Measurements from ENCODE around the gene ZNF362.
A peak's percentile ranks its signal among the peaks of the same experiment; 100 is the strongest.

The ZNF362 gene

GRCh38 chr1:33344896-33345560, 88.7 kb downstream of the ZNF362 start:
- no peak for DNase-seq (ENCODE audit: low read depth)

GRCh38 chr1:33346533-33346926, 90.2 kb downstream of the ZNF362 start:
- no peak for DNase-seq (ENCODE audit: low read depth)

DNA sequence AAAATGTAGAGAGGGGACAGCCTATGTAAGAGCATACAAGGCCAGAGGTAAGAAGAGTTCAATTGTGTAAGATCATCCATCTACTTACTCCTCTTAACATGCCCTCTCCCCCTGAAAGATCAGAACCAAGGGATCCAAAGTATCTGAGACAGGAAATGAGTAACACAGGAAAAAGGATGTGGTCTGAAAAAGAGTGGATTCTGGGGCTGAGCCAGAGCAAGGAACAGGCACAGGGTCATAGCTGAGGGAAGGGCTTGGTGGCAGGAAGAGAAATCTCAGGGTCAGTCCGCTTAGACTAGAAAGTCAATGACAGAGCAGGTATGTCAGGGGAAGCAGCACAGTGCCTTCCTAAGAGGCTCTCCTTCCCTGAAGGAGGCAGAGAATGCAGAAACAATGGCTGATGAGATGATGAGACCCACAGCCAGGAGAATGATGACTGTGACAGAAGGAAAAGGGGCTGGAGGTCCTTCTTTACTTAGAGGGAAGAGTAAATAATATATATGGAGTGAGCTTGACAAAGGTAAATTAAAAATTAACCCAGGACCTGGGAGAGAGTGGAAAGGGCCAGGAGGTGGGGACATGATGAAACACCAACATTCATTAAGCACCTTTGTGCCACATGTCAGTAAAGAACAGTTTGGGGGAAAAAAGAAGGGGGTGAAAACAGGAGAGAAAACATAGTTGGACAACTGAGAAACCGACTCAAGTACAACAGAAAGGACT, 90.8 kb downstream of the ZNF362 start:
- DNase-seq (ENCODE audit: low read depth), result peak; percentile 93

DNA sequence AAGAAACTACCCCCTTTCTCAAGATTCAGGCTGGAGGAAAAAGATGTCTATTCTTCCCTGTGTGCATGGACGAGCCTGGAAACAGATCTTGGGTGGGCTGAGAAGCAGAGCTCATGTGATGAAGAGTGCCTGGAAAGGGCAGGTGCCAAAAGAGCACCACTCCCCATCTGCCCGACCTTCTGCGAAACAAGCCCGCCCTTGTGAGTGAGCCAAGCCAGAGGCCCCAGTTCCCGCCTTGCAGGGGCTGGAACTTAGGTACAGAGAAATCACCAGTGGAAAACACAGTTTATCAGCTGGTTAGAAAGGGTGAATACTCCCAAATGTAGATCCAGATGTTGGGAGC, 91.3 kb downstream of the ZNF362 start:
- DNase-seq (ENCODE audit: low read depth), result no peak

- no peak for DNase-seq (ENCODE audit: low read depth)
Observed at GRCh38 chr1:33348194-33348593, 91.9 kb downstream of the ZNF362 start.

- DNase-seq (ENCODE audit: low read depth), result no peak
Observed at GRCh38 chr1:33348676-33349080, 92.4 kb downstream of the ZNF362 start.

- DNase-seq (ENCODE audit: low read depth), result no peak
Observed at GRCh38 chr1:33349081-33349759, 92.9 kb downstream of the ZNF362 start.

DNA sequence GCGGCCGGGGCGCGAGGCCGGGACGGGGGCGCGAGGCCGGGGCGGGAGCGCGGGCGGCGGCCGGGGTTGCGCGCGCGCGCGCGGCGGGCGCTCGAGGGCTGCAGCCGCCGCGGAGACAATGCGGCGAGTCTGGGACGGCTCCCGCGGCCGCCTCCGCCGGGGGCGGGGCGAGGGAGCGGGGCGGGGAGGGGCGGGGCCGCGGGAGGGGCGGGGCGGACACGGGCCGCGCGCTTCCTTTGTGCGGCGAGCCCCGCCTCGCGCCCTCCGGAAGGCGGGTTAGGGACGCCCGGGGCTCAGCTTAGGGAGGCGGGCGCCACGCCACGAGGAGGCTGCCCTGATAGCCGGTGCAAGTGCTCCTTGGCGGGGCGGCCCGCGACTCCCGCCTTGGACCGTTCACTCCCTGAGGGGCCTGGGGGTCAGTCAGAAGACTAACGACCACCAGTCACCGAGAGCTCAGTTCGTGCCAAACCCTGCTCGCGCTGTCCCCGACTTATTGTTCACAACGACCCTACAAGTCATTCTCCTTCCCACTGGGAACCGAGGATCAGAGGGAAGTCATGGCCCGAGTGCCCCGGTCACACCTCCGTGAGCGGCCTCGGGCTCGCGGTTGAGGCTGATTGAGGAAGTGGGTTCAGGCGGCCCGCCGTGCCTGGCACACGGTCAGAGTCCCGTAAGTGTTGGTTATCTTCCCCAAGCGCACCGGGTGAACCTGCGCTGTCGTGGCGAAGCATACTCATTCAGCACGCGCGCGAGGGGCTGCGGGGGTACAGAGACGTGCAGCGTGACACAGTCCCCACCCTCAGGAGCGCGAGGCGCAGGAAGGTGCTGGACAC, 93.7 kb downstream of the ZNF362 start:
- DNase-seq (ENCODE audit: low read depth), result no peak

Data from HS-5 (cell line).